H9 (cell line): ENCODE results near the gene LASP1. TPM values are rescaled to one million over a fixed set of nuclear protein-coding genes. Genes with fewer than 3 reads are reported as not detected.

Experiments
- DNase-seq: peaks from one replicate; pipeline ENCODE4 v3.0.0-alpha.2; 2017
- H2AFZ ChIP-seq: one replicate; pipeline ENCODE4 v1.6.1; 2013; ENCODE audit warnings: mild to moderate bottlenecking, low read length, control low read depth, moderate library complexity
- H2AK5ac ChIP-seq: 2 replicates; pipeline ENCODE4 v1.6.1; 2013; ENCODE audit warnings: low read length, control low read depth, mixed read lengths; ENCODE audit not compliant: insufficient read length
- H2BK120ac ChIP-seq: one replicate; pipeline ENCODE4 v1.6.1; 2013; ENCODE audit warnings: low read depth, mild to moderate bottlenecking, low read length, control low read depth, inconsistent platforms; ENCODE audit not compliant: poor library complexity, severe bottlenecking
- H2BK12ac ChIP-seq: 2 replicates; pipeline ENCODE4 v1.6.1; 2013; ENCODE audit warnings: low read length, control low read depth, mixed read lengths, low read depth; ENCODE audit not compliant: insufficient read length
- H2BK15ac ChIP-seq: 2 replicates; pipeline ENCODE4 v1.6.1; 2013; ENCODE audit warnings: low read depth, low read length, control low read depth
- H2BK20ac ChIP-seq: one replicate; pipeline ENCODE4 v1.6.1; 2013; ENCODE audit warnings: low read depth, mild to moderate bottlenecking, low read length, control low read depth, inconsistent platforms; ENCODE audit not compliant: poor library complexity, severe bottlenecking
- H2BK5ac ChIP-seq: 2 replicates; pipeline ENCODE4 v1.6.1; 2013; ENCODE audit warnings: low read length, control low read depth, mixed read lengths; ENCODE audit not compliant: insufficient read length
- H3K14ac ChIP-seq: 2 replicates; pipeline ENCODE4 v1.6.1; 2013; ENCODE audit warnings: low read length, control low read depth; ENCODE audit not compliant: insufficient read depth
- H3K18ac ChIP-seq: 2 replicates; pipeline ENCODE4 v1.6.1; 2013; ENCODE audit warnings: low read depth, mild to moderate bottlenecking, mixed read lengths, low read length, control low read depth; ENCODE audit not compliant: insufficient read length
- H3K23ac ChIP-seq: 2 replicates; pipeline ENCODE4 v1.6.1; 2013; ENCODE audit warnings: low read length, control low read depth, mixed read lengths, low read depth; ENCODE audit not compliant: insufficient read length
- H3K23me2 ChIP-seq: 2 replicates; pipeline ENCODE4 v1.6.1; 2013; ENCODE audit warnings: low read depth, mild to moderate bottlenecking, mixed read lengths, low read length, control low read depth; ENCODE audit not compliant: insufficient read length, poor library complexity, severe bottlenecking
- H3K27ac ChIP-seq: 2 replicates; pipeline ENCODE4 v1.5.1; 2013; ENCODE audit warnings: low read length, control low read depth, mixed read lengths, low read depth; ENCODE audit not compliant: insufficient read length
- H3K27me3 ChIP-seq: 2 replicates; pipeline ENCODE4 v1.6.1; 2013; ENCODE audit warnings: low read length, control low read depth, inconsistent platforms; ENCODE audit not compliant: insufficient read depth
- H3K4ac ChIP-seq: 2 replicates; pipeline ENCODE4 v1.6.1; 2013; ENCODE audit warnings: low read depth, mild to moderate bottlenecking, control low read depth, inconsistent platforms, low read length, moderate library complexity
- H3K4me1 ChIP-seq: 2 replicates; pipeline ENCODE4 v1.6.1; 2013; ENCODE audit warnings: low read length, control low read depth, inconsistent platforms; ENCODE audit not compliant: insufficient read depth
- H3K4me2 ChIP-seq: 2 replicates; pipeline ENCODE4 v1.6.1; 2013; ENCODE audit warnings: low read length, control low read depth, mixed read lengths; ENCODE audit not compliant: insufficient read length, insufficient read depth
- H3K56ac ChIP-seq: 2 replicates; pipeline ENCODE4 v1.6.1; 2013; ENCODE audit warnings: low read depth, mild to moderate bottlenecking, mixed read lengths, low read length, control low read depth; ENCODE audit not compliant: insufficient read length
- H3K79me1 ChIP-seq: 2 replicates; pipeline ENCODE4 v1.6.1; 2013; ENCODE audit warnings: low read depth, mild to moderate bottlenecking, moderate library complexity, low read length, control low read depth, inconsistent platforms; ENCODE audit not compliant: insufficient read depth, poor library complexity, severe bottlenecking
- H3K79me2 ChIP-seq: 2 replicates; pipeline ENCODE4 v1.6.1; 2013; ENCODE audit warnings: low read length, control low read depth, inconsistent platforms; ENCODE audit not compliant: insufficient read depth
- H3K9ac ChIP-seq: 2 replicates; pipeline ENCODE4 v1.6.1; 2013; ENCODE audit warnings: low read length, control low read depth, mixed read lengths; ENCODE audit not compliant: insufficient read length; ENCODE audit errors: extremely low read depth
- H3K9me3 ChIP-seq: one replicate; pipeline ENCODE4 v1.6.1; 2013; ENCODE audit warnings: low read depth, low read length, inconsistent platforms; ENCODE audit not compliant: control insufficient read depth
- H3T11ph ChIP-seq: one replicate; pipeline ENCODE4 v1.6.1; 2013; ENCODE audit warnings: mild to moderate bottlenecking, low read length, control low read depth, inconsistent platforms
- H4K20me1 ChIP-seq: one replicate; pipeline ENCODE4 v1.6.1; 2013; ENCODE audit not compliant: control insufficient read depth, insufficient read length, insufficient read depth
- H4K5ac ChIP-seq: 2 replicates; pipeline ENCODE4 v1.6.1; 2013; ENCODE audit warnings: low read depth, mild to moderate bottlenecking, mixed read lengths, low read length, control low read depth; ENCODE audit not compliant: insufficient read length
- H4K8ac ChIP-seq: replicated peaks from 2 replicates; pipeline ENCODE4 v1.6.1; 2013; ENCODE audit warnings: low read length, control low read depth, mixed read lengths, low read depth; ENCODE audit not compliant: insufficient read length
- H4K91ac ChIP-seq: 2 replicates; pipeline ENCODE4 v1.6.1; 2013; ENCODE audit warnings: low read depth, mild to moderate bottlenecking, moderate library complexity, mixed read lengths, low read length, control low read depth; ENCODE audit not compliant: insufficient read length
- H3K27ac Mint-ChIP-seq, 3 experiments: 2 replicates in 2 of 3; 3 replicates in 1 of 3; pipeline ENCODE4 v1.8.0; 2020 to 2021; ENCODE audit warnings: mixed read lengths in 3 of 3, mild to moderate bottlenecking in 1 of 3, moderate library complexity in 1 of 3
- H3K27me3 Mint-ChIP-seq: 2 replicates; pipeline ENCODE4 v1.8.0; 2021; ENCODE audit warnings: low read depth, mild to moderate bottlenecking, moderate library complexity, mixed read lengths
- H3K36me3 Mint-ChIP-seq, 3 experiments: 2 replicates in 2 of 3; 3 replicates in 1 of 3; pipeline ENCODE4 v1.8.0; 2020 to 2021; ENCODE audit warnings: low read depth in 3 of 3, mixed read lengths in 3 of 3; ENCODE audit not compliant: insufficient read depth in 1 of 3
- H3K4me1 Mint-ChIP-seq, 2 experiments: 2 replicates each; pipeline ENCODE4 v1.8.0; 2020; ENCODE audit warnings: mixed read lengths in 2 of 2
- H3K4me3 Mint-ChIP-seq, 2 experiments: 2 replicates in 1 of 2; 3 replicates in 1 of 2; pipeline ENCODE4 v1.8.0; 2020 to 2021; ENCODE audit warnings: mild to moderate bottlenecking in 2 of 2, mixed read lengths in 2 of 2, moderate library complexity in 1 of 2
- H3K9me3 Mint-ChIP-seq, 2 experiments: 2 replicates in 1 of 2; 3 replicates in 1 of 2; pipeline ENCODE4 v1.8.0; 2020; ENCODE audit warnings: mild to moderate bottlenecking in 2 of 2, mixed read lengths in 2 of 2, moderate library complexity in 1 of 2
- CTCF ChIP-seq: fragments of 200-600 bp; sonication (generic); conservative IDR thresholded peaks from 3 replicates; pipeline ENCODE4 v1.8.0; 2021; ENCODE audit warnings: antibody characterized with exemption, mild to moderate bottlenecking
- WGBS: extraction: QIAGEN DNeasy Blood & Tissue Kit; methylation state at CpG from one replicate; pipeline ENCODE4 v1.1.7; 2013; ENCODE audit warnings: missing lambda C conversion rate, low lambda C conversion rate, mixed read lengths; ENCODE audit not compliant: insufficient read length; ENCODE audit errors: extremely low coverage; 5-methylcytosine and 5-hydroxymethylcytosine counted together
- total RNA-seq: library from RNA; stranded (reverse); gene quantifications from 2 replicates; pipeline ENCODE4 v1.2.1, GENCODE V29; 2021

The LASP1 gene
- total RNA-seq, 1 experiment from 2014 or later: 121 TPM

DNA sequence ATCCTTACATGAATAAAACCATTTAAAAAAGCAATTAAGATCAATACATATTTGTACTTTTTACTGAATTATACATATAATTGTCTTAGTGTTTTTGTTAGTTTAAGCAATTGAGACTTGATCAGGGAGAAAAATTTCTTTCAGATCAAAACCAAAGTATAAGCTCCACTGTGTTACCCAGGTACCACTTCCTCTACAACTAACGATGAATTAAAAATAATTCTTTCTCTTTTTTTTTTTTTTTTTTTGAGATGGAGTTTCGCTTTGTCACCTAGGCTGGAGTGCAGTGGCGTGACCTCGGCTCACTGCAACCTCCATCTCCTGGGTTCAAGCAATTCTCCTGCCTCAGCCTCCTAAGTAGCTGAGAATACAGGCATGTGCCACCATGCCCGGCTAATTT is 90.5 kb downstream of the LASP1 start:
- no peak overlapping the region for H3K14ac ChIP-seq
- no peak for DNase-seq
- H3K9ac ChIP-seq: no peak overlapping the region
- no peaks in the 10 kb centered on the region for H3K4me1 ChIP-seq
- no peaks in the 10 kb centered on the region for H3K27me3 ChIP-seq
- TF ChIP-seq CTCF: no peak
- H2BK12ac ChIP-seq: no peak overlapping the region
- no peak overlapping the region for H3K27ac Mint-ChIP-seq
- no peak overlapping the region for H4K5ac ChIP-seq
- no peak overlapping the region for H2AK5ac ChIP-seq
- H3K4me1 Mint-ChIP-seq: no peaks in the 10 kb centered on the region
- no peak overlapping the region for H4K8ac ChIP-seq
- H2AFZ ChIP-seq: no peak overlapping the region
- no peak overlapping the region for H3K4ac ChIP-seq
- H3K36me3 Mint-ChIP-seq: no peaks in the 10 kb centered on the region
- no peaks in the 10 kb centered on the region for H3K9me3 ChIP-seq
- H2BK15ac ChIP-seq: no peak overlapping the region
- H3K27ac ChIP-seq: no peak overlapping the region
- H2BK120ac ChIP-seq: no peak overlapping the region
- no peak overlapping the region for H3K4me3 Mint-ChIP-seq
- H3K27me3 Mint-ChIP-seq: no peaks in the 10 kb centered on the region
- no peaks in the 10 kb centered on the region for H3K79me2 ChIP-seq
- no peak overlapping the region for H3T11ph ChIP-seq
- no peak overlapping the region for H3K4me2 ChIP-seq
- no peak overlapping the region for H2BK5ac ChIP-seq
- no peaks in the 10 kb centered on the region for H3K9me3 Mint-ChIP-seq
- H4K20me1 ChIP-seq: no peaks in the 10 kb centered on the region
- H3K23ac ChIP-seq: no peak overlapping the region
- H4K91ac ChIP-seq: no peak overlapping the region
- WGBS: no CpG with 5 or more reads among the region's 5 CpGs
- H3K79me1 ChIP-seq: no peaks in the 10 kb centered on the region
- H3K56ac ChIP-seq: no peak overlapping the region
- no peak overlapping the region for H2BK20ac ChIP-seq
- H3K18ac ChIP-seq: no peak overlapping the region
- no peaks in the 10 kb centered on the region for H3K23me2 ChIP-seq
